Measurements from ENCODE around the gene RAB3IL1. TPM values are rescaled to one million over a fixed set of nuclear protein-coding genes. Genes with fewer than 3 reads are reported as not detected.

Gene RAB3IL1
- total and polyA plus RNA-seq, 7 experiments from 2014 or later: 0.49 to 1.9 TPM; not detected in 5

DNA sequence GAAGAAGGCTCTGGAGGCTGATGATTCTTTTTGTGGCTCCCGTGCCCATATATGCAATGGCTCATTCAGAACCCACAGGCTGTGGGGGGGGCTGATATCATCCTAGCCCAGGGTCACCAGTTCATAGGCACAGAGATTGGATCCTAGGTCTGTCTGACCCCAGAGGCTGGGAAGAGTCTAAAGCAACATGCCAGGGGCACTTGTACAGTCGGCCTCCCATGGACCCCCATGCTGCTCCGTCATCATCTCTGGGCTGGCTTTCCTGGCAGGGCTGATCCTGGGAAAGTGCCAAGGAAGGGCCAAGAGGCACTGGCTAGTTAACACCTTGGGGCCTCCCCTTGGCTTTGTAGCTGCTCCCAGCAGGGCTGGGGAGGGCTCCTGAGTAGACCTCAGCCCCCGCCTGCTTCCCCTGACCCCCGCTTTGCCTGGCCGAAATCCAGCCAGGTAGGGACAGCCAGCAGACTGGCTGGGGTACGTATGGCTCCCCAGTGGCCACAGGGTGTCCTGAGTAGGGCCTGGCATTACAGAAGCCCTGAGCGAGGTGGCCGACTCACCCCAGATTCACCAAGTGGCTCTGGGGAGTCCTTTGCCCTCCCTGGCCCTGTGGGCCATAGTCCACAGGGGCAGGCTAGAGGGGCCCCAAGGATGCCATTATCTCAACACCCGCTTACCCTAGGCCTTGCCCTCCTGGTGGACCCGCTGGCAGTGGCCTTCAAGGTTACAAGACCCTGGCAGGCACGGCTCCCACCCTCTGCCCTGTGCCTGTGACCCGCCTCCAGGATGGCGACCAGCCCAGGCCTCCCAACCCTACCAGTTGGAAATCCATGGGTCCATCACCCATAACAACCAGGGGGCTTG is 48.6 kb downstream of the RAB3IL1 start:
- Histone ChIP-seq H3K27ac (ENCODE audit: low read depth, low read length) (no peak overlapping the region), H3K4me1 (ENCODE audit: control insufficient read depth in 2 of 2, insufficient read depth in 2 of 2, low read length in 2 of 2) (no peaks in the 10 kb centered on the region), H3K4me3 (ENCODE audit: low read length) (no peak overlapping the region), H3K9me3 (ENCODE audit: control insufficient read depth in 2 of 3, low read length in 3 of 3) (no peaks in the 10 kb centered on the region), H3K27me3 (ENCODE audit: control insufficient read depth in 2 of 2, insufficient read depth in 2 of 2, low read length in 2 of 2) (no peaks in the 10 kb centered on the region), H3K36me3 (ENCODE audit: control insufficient read depth in 2 of 3, insufficient read depth in 3 of 3, low read length in 3 of 3) (no peaks in the 10 kb centered on the region)
- ATAC-seq (no peak), DNase-seq (no peak)
- Mint-ChIP-seq H3K27me3 (peaks cover 0 to 8% (median 0%) of the 10 kb centered on the region in 5 donors), H3K9me3 (no peaks in the 10 kb centered on the region), H3K27ac (no peak overlapping the region), H3K36me3 (peaks cover 0 to 8% (median 0%) of the 10 kb centered on the region in 5 donors), H3K4me3 (no peak overlapping the region), H3K4me1 (peaks cover 0 to 8% (median 5%) of the 10 kb centered on the region in 7 donors)
- intact Hi-C loops (cut with micrococcal nuclease): no loop called here
- POLR2A ChIA-PET: no interaction called here
- CTCF ChIA-PET: no interaction called here

DNA sequence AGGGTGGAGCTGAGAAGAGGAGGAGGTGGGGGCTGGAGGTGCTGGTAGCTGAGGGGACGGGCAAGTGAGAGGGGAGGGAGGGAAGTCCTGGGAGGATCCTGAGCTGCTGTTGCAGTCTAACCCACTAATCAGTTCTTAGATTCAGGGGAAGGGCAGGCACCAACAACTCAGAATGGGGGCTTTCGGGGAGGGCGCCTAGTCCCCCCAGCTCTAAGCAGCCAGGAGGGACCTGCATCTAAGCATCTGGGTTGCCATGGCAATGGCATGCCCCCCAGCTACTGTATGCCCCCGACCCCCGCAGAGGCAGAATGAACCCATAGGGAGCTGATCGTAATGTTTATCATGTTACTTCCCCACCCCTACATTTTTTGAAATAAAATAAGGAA is 50.4 kb downstream of the RAB3IL1 start:
- ATAC-seq (no peak), DNase-seq (no peak)
- no peaks in the 10 kb centered on the region for H3K27me3 ChIP-seq (ENCODE audit: control insufficient read depth in 2 of 2, insufficient read depth in 2 of 2, low read length in 2 of 2)
- peaks cover 0 to 8% (median 0%) of the 10 kb centered on the region in 5 donors for H3K27me3 Mint-ChIP-seq
- ChIA-PET CTCF (no interaction called here), POLR2A (no interaction called here)
- intact Hi-C loops (cut with micrococcal nuclease): no loop called here
- no peak overlapping the region for H3K27ac Mint-ChIP-seq
- H3K36me3 Mint-ChIP-seq: peaks cover 0 to 12% (median 0%) of the 10 kb centered on the region in 5 donors
- H3K4me3 Mint-ChIP-seq: no peak overlapping the region
- H3K4me1 Mint-ChIP-seq: peaks cover 0 to 8% (median 5%) of the 10 kb centered on the region in 7 donors
- no peaks in the 10 kb centered on the region for H3K9me3 Mint-ChIP-seq
- H3K4me1 ChIP-seq (ENCODE audit: control insufficient read depth in 2 of 2, insufficient read depth in 2 of 2, low read length in 2 of 2): no peaks in the 10 kb centered on the region
- no peak overlapping the region for H3K27ac ChIP-seq (ENCODE audit: low read depth, low read length)
- H3K9me3 ChIP-seq (ENCODE audit: control insufficient read depth in 2 of 3, low read length in 3 of 3): no peaks in the 10 kb centered on the region
- H3K4me3 ChIP-seq (ENCODE audit: low read length): no peak overlapping the region
- H3K36me3 ChIP-seq (ENCODE audit: control insufficient read depth in 2 of 3, insufficient read depth in 3 of 3, low read length in 3 of 3): no peaks in the 10 kb centered on the region

DNA sequence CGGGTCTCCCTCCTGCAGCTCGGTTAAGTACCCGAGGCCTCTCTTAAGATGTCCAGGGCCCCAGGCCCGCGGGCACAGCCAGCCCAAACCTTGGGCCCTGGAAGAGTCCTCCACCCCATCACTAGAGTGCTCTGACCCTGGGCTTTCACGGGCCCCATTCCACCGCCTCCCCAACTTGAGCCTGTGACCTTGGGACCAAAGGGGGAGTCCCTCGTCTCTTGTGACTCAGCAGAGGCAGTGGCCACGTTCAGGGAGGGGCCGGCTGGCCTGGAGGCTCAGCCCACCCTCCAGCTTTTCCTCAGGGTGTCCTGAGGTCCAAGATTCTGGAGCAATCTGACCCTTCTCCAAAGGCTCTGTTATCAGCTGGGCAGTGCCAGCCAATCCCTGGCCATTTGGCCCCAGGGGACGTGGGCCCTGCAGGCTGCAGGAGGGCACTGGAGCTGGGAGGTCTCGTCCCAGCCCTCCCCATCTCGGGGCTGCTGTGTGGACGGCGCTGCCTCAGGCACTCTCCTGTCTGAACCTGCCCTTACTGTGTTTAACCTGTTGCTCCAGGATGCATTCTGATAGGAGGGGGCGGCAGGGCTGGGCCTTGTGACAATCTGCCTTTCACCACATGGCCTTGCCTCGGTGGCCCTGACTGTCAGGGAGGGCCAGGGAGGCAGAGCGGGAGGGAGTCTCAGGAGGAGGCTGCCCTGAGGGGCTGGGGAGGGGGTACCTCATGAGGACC is 51.0 kb downstream of the RAB3IL1 start:
- no peak for DNase-seq
- no peaks in the 10 kb centered on the region for H3K36me3 ChIP-seq (ENCODE audit: control insufficient read depth in 2 of 3, insufficient read depth in 3 of 3, low read length in 3 of 3)
- H3K27me3 Mint-ChIP-seq: peaks cover 0 to 8% (median 0%) of the 10 kb centered on the region in 5 donors
- H3K36me3 Mint-ChIP-seq: peaks cover 0 to 14% (median 0%) of the 10 kb centered on the region in 5 donors
- no peaks in the 10 kb centered on the region for H3K9me3 ChIP-seq (ENCODE audit: control insufficient read depth in 2 of 3, low read length in 3 of 3)
- H3K4me3 ChIP-seq (ENCODE audit: low read length): no peak overlapping the region
- no peak overlapping the region for H3K27ac Mint-ChIP-seq
- no peak for ATAC-seq
- no peaks in the 10 kb centered on the region for H3K4me1 ChIP-seq (ENCODE audit: control insufficient read depth in 2 of 2, insufficient read depth in 2 of 2, low read length in 2 of 2)
- H3K27ac ChIP-seq (ENCODE audit: low read depth, low read length): no peak overlapping the region
- intact Hi-C loops (cut with micrococcal nuclease): no loop called here
- H3K4me1 Mint-ChIP-seq: peaks cover 0 to 7% (median 5%) of the 10 kb centered on the region in 7 donors
- no peaks in the 10 kb centered on the region for H3K27me3 ChIP-seq (ENCODE audit: control insufficient read depth in 2 of 2, insufficient read depth in 2 of 2, low read length in 2 of 2)
- POLR2A ChIA-PET: no interaction called here
- CTCF ChIA-PET: no interaction called here
- no peak overlapping the region for H3K4me3 Mint-ChIP-seq
- no peaks in the 10 kb centered on the region for H3K9me3 Mint-ChIP-seq

GRCh38 chr11:61864814-61865775 is 52.3 kb downstream of the RAB3IL1 start:
- no peaks in the 10 kb centered on the region for H3K4me1 ChIP-seq (ENCODE audit: control insufficient read depth in 2 of 2, insufficient read depth in 2 of 2, low read length in 2 of 2)
- intact Hi-C loops (cut with micrococcal nuclease): no loop called here
- no peak overlapping the region for H3K4me3 ChIP-seq (ENCODE audit: low read length)
- H3K36me3 ChIP-seq (ENCODE audit: control insufficient read depth in 2 of 3, insufficient read depth in 3 of 3, low read length in 3 of 3): no peaks in the 10 kb centered on the region
- ChIA-PET CTCF (no interaction called here), POLR2A (no interaction called here)
- no peak for ATAC-seq
- H3K4me3 Mint-ChIP-seq: no peak overlapping the region
- H3K27me3 ChIP-seq (ENCODE audit: control insufficient read depth in 2 of 2, insufficient read depth in 2 of 2, low read length in 2 of 2): no peaks in the 10 kb centered on the region
- H3K27me3 Mint-ChIP-seq: peaks cover 0 to 5% (median 0%) of the 10 kb centered on the region in 5 donors
- DNase-seq: no peak
- H3K36me3 Mint-ChIP-seq: peaks cover 0 to 20% (median 0%) of the 10 kb centered on the region in 5 donors
- H3K9me3 ChIP-seq (ENCODE audit: control insufficient read depth in 2 of 3, low read length in 3 of 3): no peaks in the 10 kb centered on the region
- H3K9me3 Mint-ChIP-seq: no peaks in the 10 kb centered on the region
- H3K4me1 Mint-ChIP-seq: no peaks in the 10 kb centered on the region
- peak overlapping the region in 2 of 9 donors; percentile 6 to 7 for H3K27ac Mint-ChIP-seq
- no peak overlapping the region for H3K27ac ChIP-seq (ENCODE audit: low read depth, low read length)

- Mint-ChIP-seq H3K4me3 (no peak overlapping the region), H3K27me3 (no peaks in the 10 kb centered on the region), H3K27ac (no peak overlapping the region), H3K4me1 (no peaks in the 10 kb centered on the region), H3K36me3 (peaks cover 0 to 27% (median 0%) of the 10 kb centered on the region in 5 donors), H3K9me3 (no peaks in the 10 kb centered on the region)
- H3K27me3 ChIP-seq (ENCODE audit: control insufficient read depth in 2 of 2, insufficient read depth in 2 of 2, low read length in 2 of 2): no peaks in the 10 kb centered on the region
- ChIA-PET POLR2A (no interaction called here), CTCF (interaction anchor here (0.6 kb wide), 1 partner anchor 18 kb away, joined by 6 read pairs; no protein-coding TSS in a partner anchor)
- no peak overlapping the region for H3K27ac ChIP-seq (ENCODE audit: low read depth, low read length)
- H3K4me3 ChIP-seq (ENCODE audit: low read length): no peak overlapping the region
- no peaks in the 10 kb centered on the region for H3K4me1 ChIP-seq (ENCODE audit: control insufficient read depth in 2 of 2, insufficient read depth in 2 of 2, low read length in 2 of 2)
- no peaks in the 10 kb centered on the region for H3K9me3 ChIP-seq (ENCODE audit: control insufficient read depth in 2 of 3, low read length in 3 of 3)
- ATAC-seq: no peak
- intact Hi-C loops (cut with micrococcal nuclease): no loop called here
- no peaks in the 10 kb centered on the region for H3K36me3 ChIP-seq (ENCODE audit: control insufficient read depth in 2 of 3, insufficient read depth in 3 of 3, low read length in 3 of 3)
- DNase-seq: no peak
Observed at GRCh38 chr11:61863548-61864081, 53.8 kb downstream of the RAB3IL1 start.

Measured in naive thymus-derived CD4-positive, alpha-beta T cell (primary cell).